ENCODE data around the gene DAB2. TPM values are rescaled to one million over a fixed set of nuclear protein-coding genes. Genes with fewer than 3 reads are reported as not detected.

Gene DAB2
- total RNA-seq, 2 experiments from 2014 or later, result 0.25 to 0.28 TPM

DNA sequence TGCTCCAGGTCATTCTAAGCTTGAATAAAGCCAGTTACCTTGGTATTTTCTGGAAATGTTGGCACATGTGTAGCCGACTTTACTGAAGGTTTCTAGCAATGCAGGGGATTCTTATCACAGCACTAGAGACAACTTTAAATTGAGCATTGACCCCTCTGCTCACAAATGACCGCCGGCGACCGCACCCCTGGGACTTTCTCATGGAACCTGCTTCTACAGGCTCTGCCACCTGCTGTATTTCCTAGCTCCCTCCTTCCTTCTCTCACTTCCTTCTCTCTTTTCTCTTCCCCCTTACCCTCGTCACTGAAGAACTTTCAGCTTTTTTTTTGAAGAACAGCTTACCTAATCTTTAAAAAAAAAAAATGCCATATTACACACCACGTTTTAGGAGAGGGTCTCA is 30.9 kb upstream of the DAB2 start:
- Mint-ChIP-seq H3K36me3 (no peaks in the 10 kb centered on the region), H3K4me3 (no peak overlapping the region), H3K4me1 (no peaks in the 10 kb centered on the region), H3K27me3 (peaks cover 46% of the 10 kb centered on the region), H3K9me3 (no peaks in the 10 kb centered on the region), H3K27ac (no peak overlapping the region)
- DNase-seq, result no peak

DNA sequence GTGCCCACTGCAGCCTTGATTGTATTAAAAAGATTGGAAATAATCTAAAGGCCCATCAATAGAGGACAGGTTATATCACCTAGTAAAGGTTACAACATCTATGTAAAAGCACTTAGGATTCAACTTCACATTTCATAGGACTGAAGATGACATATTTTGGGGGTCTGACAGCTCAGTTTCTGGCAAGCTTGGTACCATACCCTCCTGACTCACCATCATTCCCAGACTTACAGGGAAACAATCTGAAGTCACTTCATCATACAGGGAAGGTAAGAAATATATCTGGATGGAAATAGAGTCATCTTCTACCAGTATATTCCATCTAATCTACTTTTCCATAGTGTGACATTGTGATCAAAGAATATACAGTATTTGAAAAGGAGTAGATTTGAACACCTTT is 28.8 kb upstream of the DAB2 start:
- Mint-ChIP-seq H3K27me3 (peaks cover 41% of the 10 kb centered on the region), H3K4me3 (no peak overlapping the region), H3K9me3 (no peaks in the 10 kb centered on the region), H3K4me1 (no peaks in the 10 kb centered on the region), H3K36me3 (no peaks in the 10 kb centered on the region), H3K27ac (no peak overlapping the region)
- no peak for DNase-seq

DNA sequence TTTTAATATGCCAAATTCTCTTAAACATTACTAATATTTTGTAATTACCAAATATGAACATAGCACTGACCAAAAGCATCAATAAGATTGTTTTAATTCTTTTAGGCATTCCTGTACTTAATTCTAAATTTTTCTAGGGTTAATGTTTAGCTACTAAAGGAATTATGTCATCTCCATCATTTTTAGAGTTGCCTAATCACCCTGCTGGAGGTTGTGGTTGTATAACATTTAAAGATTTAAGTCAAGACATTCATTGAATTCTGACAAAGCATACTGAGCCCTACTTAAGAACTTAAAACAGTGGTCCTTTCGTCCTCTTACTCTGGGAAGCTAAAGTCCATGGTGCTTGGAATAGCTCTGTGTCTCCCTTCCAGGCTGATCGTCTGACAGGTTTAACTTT is 28.1 kb upstream of the DAB2 start:
- Mint-ChIP-seq H3K4me3 (no peak overlapping the region), H3K27ac (no peak overlapping the region), H3K4me1 (no peaks in the 10 kb centered on the region), H3K9me3 (no peaks in the 10 kb centered on the region), H3K36me3 (no peaks in the 10 kb centered on the region), H3K27me3 (peaks cover 35% of the 10 kb centered on the region)
- DNase-seq, result no peak

DNA sequence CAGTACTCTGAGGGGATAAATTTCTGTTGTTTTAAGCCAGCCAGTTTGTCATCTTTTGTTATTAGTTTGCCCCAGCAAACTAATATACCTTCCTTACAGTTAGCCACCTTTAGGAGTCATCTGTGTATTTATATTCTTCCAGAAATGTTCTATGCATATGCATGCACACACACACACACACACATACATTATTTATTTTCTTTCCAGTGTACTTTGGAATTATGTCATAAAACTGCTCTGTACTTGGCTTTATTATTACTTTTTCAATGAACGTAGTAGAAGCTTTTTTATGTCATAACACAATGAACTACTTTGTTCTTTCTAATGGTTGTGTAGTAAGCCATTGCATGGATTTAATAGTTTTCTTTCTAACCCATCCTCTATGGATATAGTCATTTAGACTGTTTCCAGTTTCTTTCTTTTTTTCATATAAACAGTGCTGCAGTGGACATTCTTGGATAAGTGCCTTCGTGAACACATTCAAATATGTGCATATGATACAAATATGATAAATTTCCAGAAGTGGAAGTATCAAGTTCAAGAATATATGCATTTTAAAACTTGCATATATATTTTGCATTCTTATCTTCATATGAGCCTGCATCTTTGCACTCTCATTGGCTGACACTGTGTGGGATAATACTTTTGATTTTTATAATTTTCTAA is 26.6 kb upstream of the DAB2 start:
- Mint-ChIP-seq H3K9me3 (no peaks in the 10 kb centered on the region), H3K27ac (no peak overlapping the region), H3K27me3 (peaks cover 28% of the 10 kb centered on the region), H3K36me3 (no peaks in the 10 kb centered on the region), H3K4me3 (no peak overlapping the region), H3K4me1 (no peaks in the 10 kb centered on the region)
- no peak for DNase-seq

DNA sequence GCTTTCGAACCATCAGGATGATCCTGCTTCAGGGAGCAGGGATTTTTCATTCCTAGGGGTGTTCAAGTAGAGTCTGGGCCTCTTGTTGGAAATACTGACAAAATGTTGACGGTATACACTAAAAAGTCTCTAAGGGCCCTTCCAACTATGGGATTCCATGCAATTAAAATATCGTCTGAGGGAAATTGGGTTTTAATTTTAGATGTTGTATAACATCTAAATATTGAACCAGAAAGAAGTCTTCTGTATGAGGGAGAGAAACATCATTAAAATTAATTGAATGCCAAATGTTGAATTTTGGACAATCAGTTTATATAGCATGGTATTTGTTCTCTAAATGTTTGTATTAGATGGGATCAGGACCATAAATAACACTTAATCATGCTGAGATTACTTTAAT is 25.7 kb upstream of the DAB2 start:
- H3K27ac Mint-ChIP-seq, result no peak overlapping the region
- no peaks in the 10 kb centered on the region for H3K4me1 Mint-ChIP-seq
- peaks cover 20% of the 10 kb centered on the region for H3K27me3 Mint-ChIP-seq
- no peak for DNase-seq
- H3K36me3 Mint-ChIP-seq, result no peaks in the 10 kb centered on the region
- H3K4me3 Mint-ChIP-seq, result no peak overlapping the region
- H3K9me3 Mint-ChIP-seq, result no peaks in the 10 kb centered on the region

DNA sequence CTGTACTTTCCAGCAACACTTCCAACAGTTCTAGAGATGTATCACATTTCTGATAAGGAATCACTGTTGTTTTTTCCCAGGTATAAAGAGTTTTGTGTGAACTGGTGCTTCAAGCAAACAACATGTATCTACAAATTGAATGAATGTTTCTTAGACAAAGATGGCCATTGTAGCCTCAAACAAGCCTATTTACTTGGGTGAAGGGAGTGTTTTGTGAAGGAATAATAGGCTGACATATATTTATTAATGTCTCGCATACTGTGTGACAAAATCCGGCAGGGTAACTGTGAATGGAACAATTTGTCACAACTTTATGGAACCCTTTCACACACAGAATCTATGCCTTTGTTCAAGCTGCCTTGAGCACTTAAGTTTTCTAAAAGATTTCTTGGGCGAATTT is 24.8 kb upstream of the DAB2 start:
- Mint-ChIP-seq H3K27me3 (peaks cover 13% of the 10 kb centered on the region), H3K27ac (no peak overlapping the region), H3K9me3 (no peaks in the 10 kb centered on the region)

DNA sequence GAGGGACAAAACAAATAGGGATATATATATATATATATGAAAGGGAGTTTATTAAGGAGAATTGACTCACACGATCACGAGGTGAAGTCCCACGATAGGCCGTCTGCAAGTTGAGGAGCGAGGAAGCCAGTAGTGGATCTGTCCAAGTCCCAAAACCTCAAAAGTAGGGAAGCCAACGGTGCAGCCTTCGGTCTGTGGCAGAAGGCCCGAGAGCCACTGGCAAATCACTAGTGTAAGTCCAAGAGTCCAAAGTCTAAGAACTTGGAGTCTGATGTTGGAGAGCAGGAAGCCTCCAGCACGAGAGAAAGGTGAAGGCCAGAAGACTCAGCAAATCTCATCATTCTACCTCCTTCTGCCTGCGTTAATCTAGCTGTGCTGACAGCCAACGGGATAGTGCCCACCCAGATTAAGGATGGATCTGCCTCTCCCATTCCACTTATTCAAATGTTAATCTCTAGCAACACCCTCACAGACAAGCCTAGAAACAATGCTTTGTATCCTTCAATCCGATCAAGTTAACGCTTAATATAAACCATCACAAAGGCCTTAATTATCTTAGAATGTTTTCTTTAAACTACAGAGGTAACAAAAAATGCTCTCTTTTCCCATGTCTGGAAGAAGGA is 23.8 kb upstream of the DAB2 start:
- Mint-ChIP-seq H3K4me3 (no peak overlapping the region), H3K27me3 (peaks cover 9% of the 10 kb centered on the region), H3K9me3 (no peaks in the 10 kb centered on the region), H3K4me1 (no peaks in the 10 kb centered on the region), H3K27ac (no peak overlapping the region), H3K36me3 (no peaks in the 10 kb centered on the region)
- no peak for DNase-seq

More for the DNA sequence above, 24.8 kb upstream of the DAB2 start:
- DNase-seq, result no peak
- no peaks in the 10 kb centered on the region for H3K4me1 Mint-ChIP-seq
- no peak overlapping the region for H3K4me3 Mint-ChIP-seq
- no peaks in the 10 kb centered on the region for H3K36me3 Mint-ChIP-seq

DNA sequence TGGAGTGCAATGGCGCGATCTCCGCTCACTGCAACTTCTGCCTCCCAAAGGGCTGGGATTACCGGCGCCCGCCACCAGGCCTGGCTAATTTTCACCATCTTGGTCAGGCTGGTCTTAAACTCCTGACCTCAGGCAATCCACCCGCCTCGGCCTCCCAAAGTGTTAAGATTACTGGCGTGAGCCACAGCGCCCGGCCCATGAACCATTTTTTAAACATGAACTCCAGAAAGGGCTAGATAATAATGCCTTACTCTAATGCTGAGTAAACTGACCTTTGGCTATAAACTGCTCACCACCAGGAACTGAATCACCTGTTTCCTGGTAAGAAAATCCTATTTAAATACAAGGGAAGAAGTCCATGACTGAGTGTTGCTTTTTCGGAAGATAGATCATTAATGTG is 23.2 kb upstream of the DAB2 start:
- no peaks in the 10 kb centered on the region for H3K9me3 Mint-ChIP-seq
- no peak overlapping the region for H3K4me3 Mint-ChIP-seq
- H3K4me1 Mint-ChIP-seq, result no peaks in the 10 kb centered on the region
- H3K36me3 Mint-ChIP-seq, result no peaks in the 10 kb centered on the region
- H3K27me3 Mint-ChIP-seq, result peaks cover 4% of the 10 kb centered on the region
- DNase-seq, result no peak
- H3K27ac Mint-ChIP-seq, result no peak overlapping the region

DNA sequence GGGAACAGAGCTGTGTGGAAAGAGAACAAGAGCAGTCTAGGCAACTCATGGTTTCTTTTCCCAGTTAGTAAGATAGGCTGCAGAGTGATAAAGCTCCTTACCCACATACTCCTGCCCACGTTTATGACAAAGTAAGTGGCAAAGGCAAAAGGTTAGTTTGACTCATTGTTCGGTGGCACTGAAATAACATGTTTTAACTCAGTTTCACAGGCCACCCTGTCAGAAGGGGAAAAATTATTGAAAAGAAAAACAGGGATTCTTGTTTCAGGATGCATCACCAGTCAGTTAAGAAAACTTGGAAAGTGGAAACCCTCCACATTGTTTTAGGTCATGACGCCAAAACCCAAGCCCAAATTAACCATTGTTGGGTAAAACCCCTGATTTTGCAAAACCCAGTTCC is 22.3 kb upstream of the DAB2 start:
- Mint-ChIP-seq H3K4me1 (no peaks in the 10 kb centered on the region), H3K27me3 (peaks cover 4% of the 10 kb centered on the region), H3K9me3 (no peaks in the 10 kb centered on the region), H3K4me3 (no peak overlapping the region), H3K27ac (no peak overlapping the region), H3K36me3 (no peaks in the 10 kb centered on the region)
- DNase-seq, result no peak

DNA sequence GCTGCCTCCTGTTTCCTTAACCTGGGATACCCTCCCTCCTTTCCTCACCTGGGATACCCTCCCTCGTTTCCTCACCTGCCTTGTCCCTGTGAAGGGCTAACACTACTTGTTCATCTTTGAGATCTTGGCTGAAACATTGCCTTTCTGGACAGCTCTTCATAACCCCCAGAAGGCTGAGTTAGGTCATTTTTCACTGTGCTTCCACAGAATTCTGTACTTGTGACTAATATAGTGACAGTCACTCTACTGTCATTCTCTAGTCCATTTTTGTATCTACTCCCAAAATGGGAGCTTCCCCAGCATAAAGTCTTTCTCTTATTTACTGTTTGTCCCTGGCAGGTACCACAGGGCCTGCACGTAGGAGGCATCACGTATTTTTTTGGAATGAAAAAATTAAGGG is 21.5 kb upstream of the DAB2 start:
- Mint-ChIP-seq H3K4me3 (no peak overlapping the region), H3K9me3 (no peaks in the 10 kb centered on the region), H3K36me3 (no peaks in the 10 kb centered on the region), H3K4me1 (no peaks in the 10 kb centered on the region), H3K27me3 (peaks cover 4% of the 10 kb centered on the region), H3K27ac (no peak overlapping the region)
- DNase-seq, result no peak

DNA sequence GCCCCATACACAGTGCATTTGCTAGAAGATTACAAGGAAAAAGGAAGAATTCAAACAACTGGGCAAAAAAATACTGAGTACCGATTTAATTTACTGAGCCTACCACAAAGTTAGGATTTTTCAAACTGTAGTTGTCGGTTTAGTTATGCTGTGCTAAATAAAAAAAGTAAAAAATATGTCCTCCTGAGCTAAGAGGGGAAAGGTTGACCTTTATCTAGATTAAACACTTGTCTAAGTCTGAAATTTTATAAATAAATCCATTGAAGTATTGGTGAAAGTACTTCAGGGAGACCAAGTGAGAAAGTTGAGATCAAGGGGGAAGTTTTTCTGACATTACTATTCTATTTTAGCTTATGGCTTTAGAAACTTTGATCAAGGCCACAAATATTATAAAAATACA is 19.1 kb upstream of the DAB2 start:
- Mint-ChIP-seq H3K27me3 (peaks cover 4% of the 10 kb centered on the region), H3K4me3 (no peak overlapping the region), H3K36me3 (no peaks in the 10 kb centered on the region), H3K9me3 (no peaks in the 10 kb centered on the region), H3K4me1 (no peaks in the 10 kb centered on the region), H3K27ac (no peak overlapping the region)
- no peak for DNase-seq

DNA sequence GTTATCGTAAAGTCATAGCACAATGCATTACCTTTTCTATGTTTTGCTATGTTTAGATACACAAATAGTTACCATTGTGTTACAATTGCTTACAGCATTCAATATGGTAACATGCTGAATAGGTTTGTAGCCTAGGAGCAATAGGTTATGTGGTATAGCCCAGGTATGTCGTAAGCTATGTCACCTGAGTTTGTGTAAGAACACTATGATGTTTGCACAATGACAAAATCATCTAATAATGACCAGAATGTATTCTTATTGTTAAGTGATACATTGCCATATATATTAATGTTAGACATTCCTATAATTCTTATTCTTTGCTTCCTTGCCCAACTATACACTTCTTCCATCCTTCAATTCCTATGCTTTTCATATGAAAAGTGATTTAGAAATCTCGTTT is 18.2 kb upstream of the DAB2 start:
- H3K27ac Mint-ChIP-seq, result no peak overlapping the region
- H3K9me3 Mint-ChIP-seq, result no peaks in the 10 kb centered on the region
- no peaks in the 10 kb centered on the region for H3K4me1 Mint-ChIP-seq
- H3K36me3 Mint-ChIP-seq, result no peaks in the 10 kb centered on the region
- H3K4me3 Mint-ChIP-seq, result no peak overlapping the region
- DNase-seq, result no peak
- peaks cover 4% of the 10 kb centered on the region for H3K27me3 Mint-ChIP-seq

DNA sequence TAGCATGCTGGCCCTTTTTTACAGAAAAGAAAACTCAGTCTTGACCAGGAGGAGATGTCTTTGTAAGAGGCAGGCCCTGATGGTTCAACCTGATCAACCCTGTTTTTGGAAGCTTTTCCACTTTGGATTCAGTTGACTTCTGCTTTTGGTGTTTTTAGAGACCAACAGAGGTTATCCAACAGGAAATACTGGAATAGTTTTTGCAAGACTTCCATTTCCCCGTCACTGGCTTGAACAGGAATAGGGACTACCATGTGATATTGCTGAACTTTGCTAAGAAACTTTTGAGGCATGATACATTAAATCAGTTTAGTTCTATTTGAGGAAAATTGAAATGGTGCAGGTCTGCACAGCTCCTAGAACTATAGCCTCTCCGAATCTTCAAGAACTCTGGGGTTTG is 17.1 kb upstream of the DAB2 start:
- Mint-ChIP-seq H3K27ac (no peak overlapping the region), H3K4me1 (no peaks in the 10 kb centered on the region), H3K36me3 (no peaks in the 10 kb centered on the region), H3K9me3 (no peaks in the 10 kb centered on the region), H3K4me3 (no peak overlapping the region), H3K27me3 (peaks cover 2% of the 10 kb centered on the region)
- DNase-seq, result no peak

DNA sequence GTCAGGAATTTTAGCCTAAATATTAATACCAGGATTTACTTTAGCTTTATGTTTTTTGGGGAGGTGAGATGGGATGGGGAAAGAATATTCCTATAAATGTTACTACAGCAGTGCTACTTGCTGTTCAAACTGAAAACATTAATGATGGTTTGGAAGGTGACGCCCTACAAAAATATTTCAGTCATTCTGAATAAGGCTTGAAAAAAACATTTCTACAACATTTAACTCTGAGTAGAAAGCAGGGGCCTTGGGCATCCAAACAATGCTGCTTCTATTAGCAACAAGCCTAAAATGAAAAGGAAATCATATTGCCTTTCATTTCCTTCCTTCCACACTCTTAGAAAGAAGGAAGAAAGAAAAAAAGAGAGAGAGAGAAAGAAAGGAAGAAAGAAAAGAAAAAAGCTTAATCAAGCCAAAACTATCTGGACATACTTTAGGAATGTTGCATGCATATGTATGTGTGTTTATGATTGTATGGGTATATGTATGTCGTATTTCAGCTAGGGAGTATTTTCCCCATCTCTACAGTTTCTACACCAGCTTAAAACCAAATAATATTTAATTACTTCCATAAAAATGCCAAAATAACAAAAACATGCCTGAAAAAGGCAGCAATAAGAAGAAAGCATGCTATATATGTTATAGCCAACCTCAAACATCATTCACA is 16.3 kb upstream of the DAB2 start:
- H3K27ac Mint-ChIP-seq, result no peak overlapping the region
- no peaks in the 10 kb centered on the region for H3K36me3 Mint-ChIP-seq
- H3K27me3 Mint-ChIP-seq, result no peaks in the 10 kb centered on the region
- H3K9me3 Mint-ChIP-seq, result no peaks in the 10 kb centered on the region
- no peaks in the 10 kb centered on the region for H3K4me1 Mint-ChIP-seq
- no peak overlapping the region for H3K4me3 Mint-ChIP-seq
- DNase-seq, result no peak

DNA sequence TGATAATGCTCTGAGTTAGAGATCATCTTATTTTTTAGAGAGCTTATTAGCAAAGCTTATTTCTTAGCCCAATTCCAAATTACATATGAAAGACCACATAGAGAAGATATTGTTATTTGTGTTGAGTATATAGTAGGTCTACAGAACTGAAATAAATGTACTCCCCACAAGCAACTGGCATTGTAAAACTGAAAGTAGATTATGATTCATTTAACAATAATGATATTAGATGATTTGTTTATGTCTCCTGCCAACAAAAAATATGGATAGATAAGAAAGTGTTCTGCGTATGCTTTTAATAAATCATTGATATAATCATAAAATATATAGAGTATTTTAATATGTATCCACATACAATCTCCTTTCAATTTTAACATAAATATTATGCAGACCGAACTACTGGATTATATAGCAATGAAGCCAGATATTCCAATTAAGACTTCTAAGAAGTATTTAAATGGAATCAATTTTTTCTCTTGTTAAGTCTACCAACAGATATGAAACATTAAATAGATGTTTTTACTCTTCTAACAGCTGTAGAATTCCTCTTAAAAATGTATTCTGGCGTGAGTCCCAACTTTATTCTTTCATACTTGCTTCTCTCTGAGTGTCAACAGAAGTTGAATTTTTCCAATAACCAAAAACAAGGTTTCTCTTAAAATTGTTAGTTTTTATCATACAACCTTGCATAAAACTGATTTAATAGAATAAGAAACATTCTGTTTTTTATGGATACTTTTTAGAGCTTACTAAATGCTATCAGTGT is 15.6 kb upstream of the DAB2 start:
- Mint-ChIP-seq H3K27ac (no peak overlapping the region), H3K4me1 (no peaks in the 10 kb centered on the region), H3K36me3 (no peaks in the 10 kb centered on the region), H3K9me3 (no peaks in the 10 kb centered on the region), H3K27me3 (no peaks in the 10 kb centered on the region), H3K4me3 (no peak overlapping the region)
- no peak for DNase-seq

All from activated naive CD8-positive, alpha-beta T cell treated with anti-CD3 and anti-CD28 coated beads for 36 hours (primary cell).